ENCODE data around the gene TPM4.
A peak's percentile ranks its signal among the peaks of the same experiment; 100 is the strongest.
"Not testable (repeated sequence)": the region's sequence is repeated elsewhere in the genome, so short reads cannot be mapped to it uniquely, and the experiment has no call there.

Gene TPM4

DNA sequence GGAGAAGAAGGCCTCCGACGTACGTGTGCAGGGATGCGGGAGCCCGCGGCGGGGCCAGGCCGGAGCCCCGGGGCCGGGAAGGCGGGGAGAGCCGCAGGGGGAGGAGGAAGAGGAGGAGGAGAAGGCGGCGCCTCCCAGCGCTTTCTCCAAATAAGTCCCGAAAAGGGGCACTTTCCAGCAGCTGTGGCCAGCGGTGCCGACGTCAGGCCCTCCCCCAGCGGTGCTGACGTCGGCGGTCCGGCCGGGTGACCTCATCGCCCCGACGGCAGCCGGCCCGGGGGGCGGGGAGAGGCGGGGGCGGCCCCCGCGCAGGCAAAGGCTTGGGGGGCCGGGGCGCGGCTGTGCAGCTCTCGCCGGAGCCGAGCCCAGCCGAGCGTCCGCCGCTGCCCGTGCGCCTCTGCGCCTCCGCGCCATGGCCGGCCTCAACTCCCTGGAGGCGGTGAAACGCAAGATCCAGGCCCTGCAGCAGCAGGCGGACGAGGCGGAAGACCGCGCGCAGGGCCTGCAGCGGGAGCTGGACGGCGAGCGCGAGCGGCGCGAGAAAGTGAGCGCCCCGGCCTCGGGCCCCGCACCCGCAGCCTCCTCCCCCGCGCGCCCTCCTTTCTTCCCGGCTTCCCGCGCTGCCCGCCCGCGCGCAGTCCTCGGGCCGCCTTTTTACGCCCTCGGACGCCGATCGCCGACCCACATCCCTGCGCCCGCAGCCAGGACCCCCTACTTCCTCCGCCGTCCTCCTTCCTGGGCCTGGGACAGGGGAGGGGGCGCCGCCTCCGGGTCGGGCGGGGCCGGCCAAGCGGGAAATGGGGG is at the start of gene TPM4:
Gene TPM4 (plus strand): TSS at position 342 of the 804 bp plus-strand sequence. CDS start 71 bp downstream, at position 413.
- DNase-seq, result peak in 1 of 2 experiments; percentile 55

DNA sequence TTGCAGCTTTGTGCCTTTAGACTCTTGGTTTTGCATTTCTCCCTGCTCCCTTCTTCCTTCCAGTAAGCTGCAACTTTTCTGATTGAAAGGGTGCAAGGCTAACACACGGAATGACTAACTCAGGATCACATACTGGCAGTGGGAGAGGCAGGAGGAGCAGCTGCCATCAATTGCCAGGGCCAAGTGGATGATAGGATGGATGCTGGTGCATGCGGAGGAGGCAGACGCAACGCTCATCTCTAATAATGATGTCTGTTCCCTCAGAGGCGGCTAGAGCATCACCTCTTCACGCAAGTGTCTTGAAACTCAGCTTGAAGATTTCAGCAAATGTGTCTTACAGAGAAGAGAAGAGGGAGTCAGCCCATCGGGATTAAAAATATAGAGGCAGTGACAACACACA is 49.5 kb upstream of the TPM4 start:
- no peak for DNase-seq

DNA sequence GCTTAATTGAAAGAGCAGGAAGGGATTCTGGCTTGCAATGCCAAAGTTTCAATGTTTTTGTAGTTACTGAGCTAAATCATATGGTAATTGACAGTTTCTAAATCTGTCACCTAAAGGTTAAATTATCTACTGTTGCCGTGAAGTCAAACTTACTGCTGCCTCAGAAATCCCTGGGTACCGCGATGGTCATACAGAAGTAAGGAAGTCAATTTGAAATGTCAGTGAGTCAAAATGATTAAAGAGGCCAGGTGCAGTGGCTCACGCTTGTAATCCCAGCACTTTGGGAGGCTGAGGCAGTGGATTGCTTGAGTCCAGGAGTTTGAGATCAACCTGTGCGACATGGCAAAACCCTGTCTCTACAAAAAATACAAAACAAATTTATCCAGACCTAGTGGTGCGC is 48.8 kb upstream of the TPM4 start:
- no peak for DNase-seq

DNA sequence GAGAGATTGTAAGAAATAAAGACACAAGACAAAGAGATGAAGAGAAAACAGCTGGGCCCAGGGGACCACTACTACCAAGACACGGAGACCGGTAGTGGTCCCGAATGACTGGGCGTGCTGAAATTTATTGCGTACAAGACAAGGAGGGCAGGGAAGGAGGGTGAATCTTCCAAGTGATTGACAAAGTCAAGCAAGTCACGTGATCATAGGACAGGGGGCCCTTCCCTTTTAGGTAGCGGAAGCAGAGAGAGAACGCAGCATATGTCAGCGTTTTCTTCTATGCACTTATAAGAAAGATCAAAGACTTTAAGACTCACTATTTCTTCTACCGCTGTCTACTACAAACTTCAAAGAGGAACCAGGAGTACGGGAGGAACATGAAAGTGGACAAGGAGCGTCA is 46.1 kb upstream of the TPM4 start:
- not testable (repeated sequence) for DNase-seq

DNA sequence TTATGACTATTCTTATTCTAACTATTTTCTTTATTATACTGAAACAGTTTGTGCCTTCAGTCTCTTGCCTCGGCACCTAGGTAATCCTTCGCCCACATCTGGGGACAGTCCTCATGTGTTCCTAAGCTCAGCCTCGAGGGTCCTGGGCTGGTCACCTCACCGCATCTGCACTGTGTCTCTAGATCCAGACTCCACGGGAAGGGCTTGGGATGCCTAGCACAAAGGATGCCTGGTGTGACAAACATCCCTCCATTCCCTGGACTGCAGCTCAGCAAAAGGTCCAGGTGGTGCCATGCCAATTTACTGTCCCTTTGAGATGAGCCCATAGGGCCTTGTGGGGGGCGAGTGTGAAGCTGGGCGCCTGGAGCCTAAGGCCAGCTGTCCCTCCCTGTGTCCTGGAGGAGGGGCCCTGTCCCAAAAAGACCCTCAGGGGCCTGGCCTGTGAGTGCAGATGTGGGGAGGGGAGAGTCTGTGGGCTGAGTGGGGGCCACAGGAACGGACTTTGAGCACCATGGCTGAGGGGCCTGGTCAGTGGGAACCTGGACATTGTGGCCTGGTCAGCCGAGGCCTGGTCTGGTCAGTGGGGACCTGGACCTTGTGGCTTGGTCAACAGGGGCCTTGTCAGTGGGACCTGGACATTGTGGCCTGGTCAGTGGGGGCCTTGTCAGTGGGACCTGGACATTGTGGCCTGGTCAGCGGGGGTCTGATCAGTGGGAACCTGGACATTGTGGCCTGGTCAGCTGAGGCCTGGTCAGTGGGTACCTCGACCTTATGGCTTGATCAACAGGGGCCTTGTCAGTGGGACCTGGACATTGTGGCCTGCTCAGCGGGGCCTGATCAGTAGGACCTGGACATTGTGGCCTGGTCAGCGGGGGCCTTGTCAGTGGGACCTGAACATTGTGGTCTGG is 45.1 kb upstream of the TPM4 start:
- no peak for DNase-seq

DNA sequence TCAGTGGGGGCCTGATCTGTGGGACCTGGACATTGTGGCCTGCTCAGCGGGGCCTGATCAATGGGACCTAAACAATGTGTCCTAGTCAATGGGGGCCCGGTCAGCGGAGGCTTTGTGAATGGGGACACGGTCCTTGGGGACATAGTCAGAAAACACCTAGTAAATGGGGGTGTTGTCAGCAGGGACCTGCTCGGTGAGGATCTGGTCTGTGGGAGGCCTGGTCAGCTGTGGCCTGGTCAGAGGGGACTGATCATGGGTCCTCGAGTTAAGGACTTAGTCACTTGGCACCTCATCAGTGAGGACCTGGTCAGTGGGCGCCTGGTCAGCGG is 44.5 kb upstream of the TPM4 start:
- no peak for DNase-seq

DNA sequence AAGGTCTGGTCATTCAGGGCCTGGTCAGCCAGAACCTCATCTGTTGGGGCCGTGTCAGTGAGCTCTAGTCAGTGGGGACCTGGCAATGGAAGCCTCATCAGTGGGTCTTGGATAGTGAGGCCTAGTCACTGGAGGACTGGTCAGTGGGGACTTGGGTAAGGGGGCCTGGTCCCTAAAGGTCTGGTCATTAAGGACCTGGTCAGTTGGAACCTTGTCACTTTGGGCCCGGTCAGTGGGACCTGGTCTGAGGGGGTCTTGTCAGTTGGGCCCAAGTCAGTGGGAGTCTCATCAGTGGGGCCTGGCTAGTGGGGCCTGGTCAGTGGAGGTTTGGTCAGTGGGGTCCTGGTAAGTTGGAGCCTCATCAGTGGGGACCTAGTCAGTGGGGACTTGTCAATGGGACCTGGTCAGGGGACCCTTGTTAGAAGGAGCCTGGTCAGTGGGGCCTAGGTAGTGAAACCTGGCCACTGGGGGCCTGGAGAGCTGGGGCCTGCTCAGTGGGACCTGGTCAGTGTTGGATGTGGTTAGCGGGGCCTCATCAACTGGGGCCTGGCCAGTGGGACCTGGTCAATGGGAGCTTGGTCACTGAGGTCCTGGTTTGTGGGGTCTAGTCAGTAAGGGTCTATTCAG is 43.7 kb upstream of the TPM4 start:
- DNase-seq, result no peak

DNA sequence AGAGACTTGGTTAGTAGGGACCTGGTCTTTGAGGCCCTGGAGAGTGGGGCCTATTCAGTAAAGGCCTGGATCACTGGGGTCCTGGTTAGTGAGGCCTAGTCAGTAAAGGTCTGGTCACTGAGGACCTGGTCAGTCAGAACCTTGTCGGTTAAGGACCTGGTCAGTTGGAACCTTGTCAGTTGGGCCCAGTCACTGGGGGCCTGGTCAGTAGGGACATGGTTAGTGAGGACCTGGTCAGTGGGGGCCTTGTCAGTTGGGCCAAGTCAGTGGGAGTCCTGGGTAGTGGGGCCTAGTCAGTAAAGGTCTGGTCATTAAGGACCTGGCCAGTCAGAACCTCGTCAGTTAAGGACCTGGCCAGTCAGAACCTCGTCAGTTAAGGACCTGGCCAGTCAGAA is 43.2 kb upstream of the TPM4 start:
- no peak for DNase-seq

DNA sequence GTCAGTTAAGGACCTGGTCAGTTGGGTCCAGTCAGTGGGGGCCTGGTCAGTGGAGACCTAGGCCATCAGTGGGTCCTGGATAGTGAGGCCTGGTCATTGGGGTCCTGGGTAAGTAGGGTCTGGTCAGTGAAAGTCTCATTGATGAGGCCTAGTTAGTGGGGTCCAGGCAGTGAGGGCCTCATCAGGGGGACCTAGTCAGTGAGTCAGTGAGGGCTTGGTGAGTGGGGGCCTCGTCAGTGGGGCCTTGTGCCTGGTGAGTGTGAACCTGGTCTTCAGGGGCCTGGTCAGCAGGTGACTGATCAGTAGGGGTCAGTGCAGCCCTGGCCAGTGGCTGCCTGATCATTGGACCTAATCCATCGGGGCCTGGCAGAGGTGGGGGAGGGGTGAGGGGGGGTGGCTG is 42.6 kb upstream of the TPM4 start:
- DNase-seq, result no peak

DNA sequence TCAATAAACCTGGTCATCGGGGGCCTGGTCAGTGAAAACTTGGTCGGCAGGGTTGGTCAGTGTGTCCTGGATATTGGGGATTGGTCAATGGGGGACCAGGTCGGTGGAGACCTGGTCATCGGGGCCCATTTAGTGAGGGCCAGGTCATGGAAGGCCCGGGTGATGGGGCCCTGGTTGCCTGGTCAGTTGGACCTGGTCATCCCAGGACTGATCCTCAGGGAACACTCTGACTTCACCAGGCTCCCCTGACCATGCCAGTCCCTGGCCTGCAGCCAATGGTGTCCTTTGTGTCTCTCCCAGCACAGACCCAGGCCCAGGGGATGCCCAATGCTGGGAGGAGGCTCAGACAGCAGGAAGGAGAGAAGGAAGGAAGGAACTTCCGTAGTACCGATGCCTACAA is 42.1 kb upstream of the TPM4 start:
- DNase-seq, result no peak

DNA sequence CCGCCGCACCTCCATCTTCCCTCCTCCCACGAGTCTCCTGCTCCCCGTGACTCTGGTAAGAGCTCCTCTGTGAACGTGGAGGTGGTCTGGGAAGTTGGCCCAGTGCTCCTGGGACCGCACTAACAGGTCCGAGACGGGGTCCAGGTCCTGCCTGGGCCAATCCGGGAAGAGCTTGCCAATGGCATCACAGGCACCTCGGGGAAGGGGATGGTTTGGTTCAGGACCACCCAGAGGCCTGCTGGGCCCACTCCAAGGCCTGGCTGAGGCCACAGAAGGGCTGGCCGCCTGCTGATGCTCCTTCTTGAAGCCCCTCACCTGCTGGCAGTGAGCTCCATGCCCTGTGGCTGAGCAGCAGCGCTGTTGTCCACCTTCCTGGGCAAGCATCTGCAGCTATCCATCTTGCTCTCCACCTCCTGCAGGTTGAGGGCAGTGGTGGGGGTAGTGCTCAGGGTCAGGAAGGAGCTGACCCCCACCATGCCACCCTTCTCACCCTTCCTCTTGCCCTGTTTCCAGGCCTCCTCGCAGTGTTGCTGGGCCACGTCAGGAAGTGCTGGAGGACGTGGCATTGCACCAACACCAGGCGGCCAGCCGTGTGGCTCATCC is 41.2 kb upstream of the TPM4 start:
- no peak for DNase-seq

DNA sequence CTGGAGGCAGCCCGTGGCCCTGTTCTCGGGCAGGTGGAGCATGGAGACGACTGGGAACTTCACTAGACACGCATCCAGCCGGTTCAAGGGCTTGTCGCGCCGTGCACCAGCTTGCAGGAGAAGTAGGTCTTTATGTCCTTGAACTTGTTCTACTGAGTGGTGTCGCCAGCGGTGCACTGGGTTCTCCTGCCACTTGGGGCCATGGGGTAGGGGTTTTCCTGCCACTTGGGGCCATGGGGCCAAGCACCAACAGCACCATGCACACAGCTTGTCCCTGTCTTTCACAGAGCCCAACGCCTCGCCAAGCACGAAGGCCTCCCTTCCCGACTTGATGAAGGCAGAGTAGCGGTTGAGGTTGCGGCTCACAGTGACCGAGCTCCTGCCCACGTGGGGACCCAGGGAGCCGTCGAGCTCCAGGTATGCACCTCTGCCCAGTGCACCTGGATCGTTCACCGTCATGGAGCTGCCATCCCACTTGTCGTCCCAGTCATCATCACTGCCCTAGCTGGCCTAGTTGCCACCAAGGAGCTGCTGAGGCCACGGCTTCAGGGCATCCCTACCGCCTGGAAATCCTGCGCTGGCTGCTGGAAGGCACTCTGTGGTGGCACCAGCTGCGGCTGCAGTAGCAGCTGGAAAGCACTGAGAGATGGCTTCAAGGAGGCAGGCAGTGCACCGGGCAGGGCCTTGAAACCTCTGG is 40.5 kb upstream of the TPM4 start:
- DNase-seq, result no peak

DNA sequence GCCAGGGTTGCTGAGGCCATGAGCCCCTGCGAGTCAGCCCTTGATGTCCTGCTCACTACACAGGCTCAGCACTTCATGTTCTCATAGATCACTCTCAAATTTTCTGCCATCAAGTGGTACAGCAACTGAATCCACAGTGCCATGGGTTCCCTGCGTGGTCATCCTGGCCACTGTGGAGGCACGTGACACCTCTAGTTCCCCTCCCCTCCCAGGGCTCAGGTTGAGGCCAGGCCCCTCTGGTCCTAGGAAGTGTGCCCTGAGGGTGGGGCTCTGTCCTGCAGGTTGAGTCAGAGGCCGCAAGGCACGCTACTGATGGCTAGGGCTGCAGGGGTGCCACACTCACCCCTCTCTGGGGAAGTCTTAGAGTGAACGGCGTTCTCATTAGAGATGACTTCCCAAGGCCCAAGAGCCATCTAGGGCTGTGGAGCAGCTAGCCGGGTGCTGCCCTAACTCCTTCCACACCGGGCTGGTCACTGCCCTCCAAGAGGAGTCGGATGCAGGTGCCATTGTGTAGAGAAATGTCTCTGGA is 39.8 kb upstream of the TPM4 start:
- DNase-seq, result no peak

DNA sequence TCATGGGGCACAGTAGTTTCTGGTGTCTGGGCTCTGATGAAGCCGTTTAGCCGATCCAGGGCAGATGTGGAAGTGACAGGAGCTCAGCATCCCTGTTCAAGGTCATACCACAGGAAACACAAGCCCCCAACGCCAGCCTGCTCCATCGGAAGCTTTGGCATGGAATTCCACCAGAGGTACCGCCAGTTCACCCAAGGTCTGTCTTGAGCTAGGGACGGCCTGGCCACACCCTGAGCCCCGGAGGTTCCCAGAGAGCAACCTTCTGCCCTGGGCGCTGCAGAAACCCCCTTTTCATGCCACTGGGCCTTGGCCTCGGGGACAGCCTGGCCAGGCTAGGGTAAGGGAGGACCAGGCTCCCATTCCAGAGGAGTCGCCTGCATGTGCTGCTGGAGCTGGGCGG is 39.4 kb upstream of the TPM4 start:
- no peak for DNase-seq

DNA sequence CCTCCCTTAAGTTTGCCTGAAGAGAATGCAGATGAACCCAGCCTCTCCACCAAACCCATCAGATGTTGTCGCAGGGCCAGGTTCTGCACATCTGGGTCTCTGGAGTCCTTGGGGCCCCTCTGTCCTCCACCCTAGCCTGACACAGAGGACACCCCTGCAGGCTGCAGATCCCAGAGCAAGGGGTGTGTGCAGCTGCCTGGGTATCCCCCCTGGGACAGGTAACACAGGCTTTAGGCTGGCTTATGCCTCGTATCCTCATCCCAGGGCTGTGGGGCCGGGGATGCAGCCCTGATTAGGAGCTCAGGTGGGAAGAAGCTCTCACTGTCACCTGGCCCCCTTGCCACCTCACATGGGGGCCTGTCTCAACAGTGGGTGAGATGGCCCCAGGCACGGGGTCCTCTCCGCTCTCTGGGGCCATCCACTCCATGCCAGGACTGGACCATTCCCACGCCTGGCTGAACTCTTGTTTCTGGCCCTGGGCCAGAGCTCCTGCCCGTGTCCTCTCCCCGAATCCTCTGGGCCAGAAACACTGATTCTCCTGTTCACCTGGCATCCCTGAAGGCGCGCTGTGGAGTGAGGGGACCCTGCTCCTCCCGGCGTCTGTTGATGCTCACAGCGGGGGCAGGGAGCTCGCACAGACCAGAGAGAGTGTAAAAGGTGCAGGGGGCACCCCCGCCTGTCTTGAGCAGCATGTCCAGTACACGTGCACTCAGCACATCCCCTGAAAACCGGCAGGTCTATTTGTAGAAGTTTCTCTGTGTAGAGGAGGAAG is 38.7 kb upstream of the TPM4 start:
- DNase-seq, result no peak

DNA sequence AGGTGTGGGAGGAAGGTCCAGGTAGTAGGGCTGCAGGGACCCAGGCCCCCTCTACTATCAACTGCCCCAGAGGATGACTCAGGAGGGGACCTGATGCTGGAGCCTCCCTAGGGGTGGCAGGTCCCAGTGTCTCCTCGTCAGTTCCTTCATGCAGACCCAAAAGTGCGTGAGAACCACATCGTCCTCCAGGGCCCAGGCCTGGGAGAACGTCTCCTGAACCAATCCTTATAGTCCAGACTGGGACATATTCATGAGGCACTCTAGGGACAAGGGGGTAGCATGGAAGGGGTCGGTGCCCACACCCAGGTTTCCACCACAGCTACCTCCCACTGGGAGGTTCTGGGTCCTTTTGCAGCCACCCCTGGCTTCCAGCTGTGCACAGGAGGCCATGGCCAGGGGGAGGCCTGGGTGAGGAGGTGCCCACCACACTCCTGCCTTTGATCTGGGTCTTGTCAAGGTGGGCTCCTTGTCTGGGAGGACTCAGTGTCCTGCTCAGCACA is 38.0 kb upstream of the TPM4 start:
- DNase-seq, result no peak

DNA sequence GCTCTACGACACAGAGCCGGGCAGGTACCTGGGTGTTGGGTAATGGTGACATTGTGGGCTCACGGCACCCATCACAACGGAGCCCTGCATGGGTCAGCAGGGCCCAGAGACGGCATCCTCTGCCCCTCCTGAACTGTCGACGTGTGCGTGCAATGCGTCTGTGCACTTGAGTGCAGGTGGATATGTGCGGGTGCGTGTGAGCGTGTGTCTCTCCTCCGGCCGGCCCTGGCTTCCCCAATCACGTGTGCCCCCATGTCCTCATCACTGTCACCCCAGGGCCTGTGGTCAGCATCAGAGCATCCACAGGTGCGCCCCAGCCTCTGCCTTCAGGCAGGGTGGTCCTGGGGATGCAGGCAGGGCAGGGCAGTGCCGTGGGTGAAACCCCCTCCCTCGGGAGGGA is 37.2 kb upstream of the TPM4 start:
- DNase-seq, result no peak

DNA sequence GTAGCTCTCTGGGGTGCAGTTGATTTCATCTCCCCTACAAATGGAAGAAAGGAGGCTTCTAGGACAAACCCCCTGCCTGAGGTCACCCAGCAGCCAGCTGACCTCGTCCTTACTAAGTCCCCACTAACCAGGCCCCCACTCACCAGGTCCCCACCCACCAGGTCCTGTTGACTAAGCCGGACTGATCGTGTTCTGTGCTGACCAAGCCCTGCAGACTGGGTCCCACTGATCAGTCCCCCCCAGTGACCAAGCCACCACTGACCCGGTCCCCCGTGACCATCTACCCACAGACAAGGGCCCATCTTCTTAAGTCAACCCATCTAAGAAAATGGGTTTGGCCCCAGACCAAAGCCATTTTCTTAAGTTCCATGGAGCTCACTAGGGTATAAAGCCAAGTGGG is 36.8 kb upstream of the TPM4 start:
- no peak for DNase-seq

DNA sequence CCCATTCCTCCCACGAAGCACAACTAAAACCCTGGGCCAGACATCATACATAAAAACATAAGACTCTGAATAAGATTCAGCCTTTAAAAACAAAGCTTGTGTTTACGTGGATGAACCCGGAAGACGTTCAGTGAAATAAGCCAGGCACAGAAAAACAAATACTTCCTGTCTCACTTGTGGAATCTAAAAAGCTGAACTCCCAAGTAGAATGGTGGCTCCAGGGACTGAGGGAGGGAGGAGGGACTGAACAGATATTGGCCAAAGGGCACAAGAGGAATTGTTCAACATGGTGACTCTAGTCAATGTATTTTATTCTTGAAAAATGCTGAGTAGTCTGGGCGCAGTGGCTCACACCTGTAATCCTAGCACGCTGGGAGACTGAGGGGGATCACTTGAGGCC is 35.7 kb upstream of the TPM4 start:
- no peak for DNase-seq

DNA sequence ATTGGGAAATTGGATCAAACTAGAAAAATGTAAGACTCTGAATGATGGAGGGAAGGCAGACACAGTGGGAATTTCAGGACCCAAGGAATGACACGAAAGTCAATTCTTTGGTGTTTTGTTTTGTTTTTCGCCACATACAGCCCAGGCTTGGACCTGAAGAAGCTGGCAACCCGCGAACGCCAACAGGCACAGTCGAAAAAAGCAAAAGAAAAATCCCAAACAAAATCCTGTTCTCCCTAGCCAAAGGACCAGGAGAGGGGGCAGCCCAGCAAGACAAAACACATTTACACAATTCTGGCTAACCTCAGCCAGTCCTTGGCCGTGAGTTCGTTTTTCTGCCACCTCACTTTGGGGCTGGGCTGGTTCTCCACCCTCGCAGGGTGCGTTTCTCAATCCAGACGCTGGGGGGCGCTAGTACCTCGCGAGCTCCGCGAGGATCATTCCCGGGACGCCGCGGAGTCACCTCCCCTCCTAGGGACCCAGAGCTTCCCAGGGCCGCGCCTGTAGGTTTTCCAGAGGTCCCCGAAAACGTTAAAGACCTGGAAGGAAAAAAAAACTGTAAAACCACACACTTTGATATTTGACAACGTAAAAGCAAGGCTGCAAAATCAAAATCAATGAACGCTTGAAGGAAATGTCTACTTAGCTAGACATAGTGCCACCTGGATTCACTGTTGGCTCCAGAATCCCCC is 34.9 kb upstream of the TPM4 start:
- peak in 1 of 2 experiments; percentile 63 for DNase-seq

DNA sequence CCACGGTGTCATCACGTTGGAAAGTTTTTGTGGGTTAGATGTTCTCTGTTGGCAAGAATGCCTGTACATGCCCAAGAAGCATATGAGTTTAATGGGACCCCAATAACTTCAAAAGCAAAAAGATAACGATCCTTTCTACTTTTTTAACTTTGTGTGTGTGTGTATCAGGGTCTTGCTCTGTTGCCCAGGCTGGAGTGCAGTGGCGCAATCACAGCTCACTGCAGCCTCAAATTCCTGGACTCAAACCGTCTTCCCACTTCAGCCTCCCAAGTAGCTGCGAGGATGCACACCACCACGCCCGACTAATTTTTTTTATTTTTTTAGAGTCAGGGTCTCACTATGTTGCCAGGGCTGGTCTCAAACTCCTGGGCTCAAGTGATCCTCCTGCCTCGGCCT is 34.3 kb upstream of the TPM4 start:
- DNase-seq, result no peak
